Activated effector memory CD4-positive, alpha-beta T cell treated with anti-CD3 and anti-CD28 coated beads, Interleukin-2, amount 50 U/mL, for 16 hours (primary cell): ENCODE data around the gene GFPT2.
"Not testable (repeated sequence)": the region's sequence is repeated elsewhere in the genome, so short reads cannot be mapped to it uniquely, and the experiment has no call there.

Source experiments
- DNase-seq: peaks from one replicate; pipeline ENCODE4 v3.0.0-alpha.2; 2020

The GFPT2 gene

DNA sequence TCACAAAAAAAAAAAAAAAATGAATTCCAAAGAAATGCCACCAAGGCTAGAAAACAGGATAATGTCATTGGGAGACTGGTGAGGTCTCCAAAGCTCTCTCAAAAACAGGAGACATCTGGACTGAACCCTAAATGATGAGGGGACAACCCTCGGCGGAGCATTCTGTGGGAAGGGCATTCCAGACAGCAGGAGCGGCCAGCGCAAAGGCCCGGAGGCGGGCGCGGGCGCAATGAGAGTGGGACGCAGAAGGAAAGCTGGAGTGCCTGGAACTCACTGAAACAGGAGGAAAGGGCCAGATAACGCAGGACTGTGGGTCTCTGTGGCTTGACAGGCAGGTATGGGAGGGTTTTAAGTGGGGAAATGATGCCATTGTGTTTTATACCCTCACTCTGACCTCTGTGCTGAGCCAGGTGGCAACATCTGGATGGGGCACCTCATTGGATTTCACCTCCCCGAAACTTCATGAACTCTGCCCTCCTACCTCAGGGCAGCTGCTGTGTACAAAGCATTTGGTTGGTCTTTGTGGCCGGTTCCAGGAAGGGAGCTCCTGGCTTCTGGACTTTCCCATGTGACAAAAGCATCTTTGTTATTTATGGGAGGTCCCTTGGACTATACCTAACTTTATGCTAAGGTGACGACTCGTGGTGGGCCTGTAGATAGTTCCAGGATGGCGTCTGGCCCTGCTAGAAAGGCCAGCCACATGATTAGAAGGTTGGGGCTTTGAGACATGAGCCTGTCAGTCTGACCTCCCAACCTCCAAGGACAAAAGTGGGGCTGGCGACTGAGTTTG is 49.7 kb downstream of the GFPT2 start:
- DNase-seq, result no peak

GRCh38 chr5:180302256-180302655 is 50.9 kb downstream of the GFPT2 start:
- DNase-seq, result no peak

GRCh38 chr5:180301253-180301652 is 51.9 kb downstream of the GFPT2 start:
- DNase-seq, result no peak

DNA sequence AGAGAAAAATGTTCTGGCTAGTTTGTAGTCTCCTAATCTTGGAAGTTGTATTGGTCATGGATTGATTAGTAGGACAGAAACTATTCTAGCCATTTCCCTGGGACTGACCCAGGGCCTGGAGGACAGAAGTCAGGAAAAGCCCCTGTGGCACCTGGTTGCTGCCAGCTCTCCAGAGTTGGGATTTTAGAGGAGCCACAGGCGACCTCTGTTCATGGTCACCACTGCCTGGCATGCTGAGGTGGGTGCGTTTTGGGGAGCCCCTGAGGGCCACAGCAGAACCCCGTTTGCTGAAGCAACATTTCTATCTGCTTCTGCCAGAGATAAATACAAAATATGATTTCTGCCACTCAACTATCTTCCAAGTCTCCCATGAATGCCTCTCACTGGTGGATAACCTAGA is 53.6 kb downstream of the GFPT2 start:
- DNase-seq, result no peak

- not testable (repeated sequence) for DNase-seq
These were observed 54.1 kb downstream of the GFPT2 start for GRCh38 chr5:180299014-180299413.

DNA sequence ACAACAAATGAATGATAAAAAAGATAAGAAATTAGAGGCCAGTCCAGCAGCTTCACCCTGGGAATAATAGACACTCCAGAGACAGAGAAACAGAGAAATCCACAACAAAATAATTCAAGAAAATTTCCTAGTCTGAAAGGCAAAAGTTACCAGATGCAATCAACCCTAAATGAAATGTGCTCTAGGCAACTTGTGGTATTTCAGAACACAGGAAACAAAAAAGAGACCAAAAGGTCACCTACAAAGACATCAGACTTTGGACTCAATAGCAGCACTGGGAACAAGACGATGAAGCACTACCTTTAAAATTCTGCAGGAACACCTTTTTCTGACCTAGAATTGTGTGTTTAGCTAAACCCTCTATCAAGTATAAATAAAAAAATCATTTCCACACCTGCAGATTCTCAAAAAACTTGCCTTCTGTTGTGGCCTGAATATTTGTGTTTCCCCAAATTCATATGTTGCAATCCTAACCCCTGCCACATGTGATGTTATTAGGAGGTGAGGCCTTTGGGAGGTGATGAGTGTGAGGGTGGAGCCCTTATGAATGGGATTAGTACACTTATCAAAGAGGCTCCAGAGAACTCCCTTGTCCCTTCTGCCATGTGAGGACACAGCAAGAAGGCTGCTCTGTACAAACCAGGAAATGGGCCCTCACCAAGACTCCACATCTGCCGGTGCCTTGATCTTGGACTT is 55.4 kb downstream of the GFPT2 start:
- DNase-seq, result no peak

DNA sequence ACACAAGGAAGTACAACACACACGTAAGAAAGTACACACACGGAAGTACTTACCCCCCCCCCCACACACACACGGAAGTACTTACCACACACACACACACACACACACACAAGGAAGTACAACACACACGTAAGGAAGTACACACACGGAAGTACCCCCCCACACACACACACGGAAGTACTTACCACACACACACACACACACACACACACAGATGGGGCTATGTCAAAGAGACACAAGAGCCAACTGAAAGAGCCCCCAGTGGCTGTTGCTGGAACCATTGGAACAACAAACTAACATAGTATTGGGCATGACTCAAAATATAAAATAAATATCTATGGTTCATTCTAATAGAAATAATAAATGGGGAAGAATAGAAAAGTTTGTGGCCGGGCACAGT is 56.4 kb downstream of the GFPT2 start:
- no peak for DNase-seq

DNA sequence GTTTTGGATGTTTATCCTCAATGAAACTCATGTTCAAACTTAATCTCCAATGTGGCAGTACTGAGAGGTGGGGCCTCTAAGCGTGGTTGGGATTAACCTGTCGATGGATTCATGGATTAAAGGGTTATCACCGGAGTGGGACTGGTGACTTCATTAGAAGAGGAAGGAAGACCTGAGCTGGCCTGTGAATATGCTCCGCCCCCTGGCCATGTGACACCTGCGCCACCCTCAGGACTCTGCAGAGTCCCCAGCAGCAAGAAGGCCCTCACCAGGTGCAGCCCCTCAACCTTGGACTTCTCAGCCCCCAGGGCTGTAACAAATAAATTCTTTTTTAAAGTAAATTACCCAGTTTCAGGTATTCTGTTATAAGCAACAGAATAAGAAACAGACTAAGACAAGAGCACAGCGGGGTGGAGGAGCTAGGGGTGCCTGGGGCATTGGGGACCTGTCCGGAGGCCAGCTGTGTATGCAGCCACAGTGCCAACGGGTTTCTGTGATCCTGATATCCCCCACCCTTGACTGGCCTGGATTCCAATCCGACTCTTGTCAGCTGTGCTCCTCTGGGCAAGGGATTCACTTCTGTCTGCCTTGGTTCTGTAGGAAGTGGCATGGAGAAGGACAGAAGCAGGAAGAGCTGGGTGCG is 58.1 kb downstream of the GFPT2 start:
- DNase-seq, result no peak

GRCh38 chr5:180294411-180294810 is 58.7 kb downstream of the GFPT2 start:
- no peak for DNase-seq

GRCh38 chr5:180291943-180292831 is 60.9 kb downstream of the GFPT2 start, which contains the start of gene MAPK9:
Gene MAPK9 (minus strand): TSS chr5:180292083. CDS start chr5:180280561, 11,522 bp downstream.
- DNase-seq, result peak; percentile 94

DNA sequence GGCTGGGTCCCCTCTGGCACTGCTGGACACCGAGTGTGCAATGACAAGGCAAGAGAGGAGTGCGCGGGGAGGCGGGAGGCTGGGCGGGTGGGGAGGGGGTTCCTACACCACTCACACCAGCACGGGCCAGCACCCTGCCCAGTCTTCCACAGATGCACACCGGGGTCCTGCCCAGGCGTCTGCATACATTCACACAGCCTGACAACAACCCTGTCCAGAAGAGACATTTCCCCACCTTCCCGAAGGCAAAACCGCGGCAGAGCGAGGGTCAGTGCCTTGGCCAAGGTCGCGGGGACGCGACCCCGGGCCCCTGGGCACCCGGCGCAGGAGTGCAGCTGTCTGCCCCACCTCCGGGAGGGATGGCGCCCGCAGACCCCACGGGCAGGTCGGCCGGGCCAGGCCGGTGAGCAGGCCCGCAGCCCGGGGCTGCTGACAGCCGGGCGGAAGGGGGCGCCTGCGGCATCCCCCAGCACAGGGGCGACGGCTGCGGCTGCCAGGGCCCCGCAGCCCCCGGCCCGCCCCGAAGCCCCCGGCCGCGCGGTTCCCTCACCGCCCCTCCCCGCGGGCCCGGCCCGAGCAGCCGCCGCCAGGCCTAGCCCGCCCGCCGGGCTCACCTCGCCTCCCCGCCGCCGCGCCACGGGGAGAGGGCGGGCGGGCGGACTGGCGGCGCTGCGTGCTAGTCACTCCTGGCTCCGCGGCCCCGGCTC is 61.7 kb downstream of the GFPT2 start:
- DNase-seq, result no peak

- DNase-seq, result no peak
These were observed 62.4 kb downstream of the GFPT2 start for GRCh38 chr5:180290568-180291233.

- no peak for DNase-seq
These were observed 63.2 kb downstream of the GFPT2 start for GRCh38 chr5:180289966-180290365.

GRCh38 chr5:180289433-180289832 is 63.7 kb downstream of the GFPT2 start:
- no peak for DNase-seq

DNA sequence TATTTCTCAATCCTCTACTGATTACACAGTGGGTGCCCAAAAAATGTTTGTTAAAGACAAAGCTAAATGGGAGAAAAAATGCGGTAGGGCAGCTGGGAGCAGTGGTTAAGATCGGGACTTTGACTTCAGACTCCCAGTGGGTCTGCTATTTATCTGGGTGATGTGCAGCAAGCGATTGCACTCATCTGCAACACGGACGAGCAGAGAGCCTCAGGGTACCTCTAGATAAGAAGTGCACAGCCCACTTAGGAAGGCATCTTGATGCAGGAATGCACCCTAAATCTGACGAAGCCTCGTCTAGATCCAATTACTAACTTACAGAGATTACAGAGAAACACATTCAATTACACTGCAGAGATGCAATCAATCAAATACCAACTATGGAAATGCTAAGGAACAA is 65.3 kb downstream of the GFPT2 start:
- no peak for DNase-seq

DNA sequence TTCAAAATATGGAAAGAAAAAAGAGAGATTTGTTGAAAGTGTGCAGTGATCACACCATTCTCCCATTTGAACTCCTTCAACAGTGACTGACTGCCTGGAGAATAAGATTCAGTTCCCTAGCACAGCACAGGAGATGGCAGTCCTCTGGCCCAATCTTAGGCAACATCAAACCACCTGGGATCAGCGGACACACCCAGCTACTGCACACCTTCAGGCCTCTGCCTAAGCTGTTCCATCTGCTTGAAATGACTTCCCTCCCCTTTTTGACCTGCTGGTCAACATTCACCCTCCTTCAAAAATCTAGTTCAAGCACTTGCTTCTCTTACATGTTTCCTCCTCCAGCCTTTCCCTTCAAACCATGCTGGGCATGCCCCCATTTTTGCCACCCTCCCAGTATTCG is 65.7 kb downstream of the GFPT2 start:
- DNase-seq, result no peak

GRCh38 chr5:180284149-180284548 is 69.0 kb downstream of the GFPT2 start:
- no peak for DNase-seq

GRCh38 chr5:180283026-180283615 is 70.0 kb downstream of the GFPT2 start:
- DNase-seq, result no peak

DNA sequence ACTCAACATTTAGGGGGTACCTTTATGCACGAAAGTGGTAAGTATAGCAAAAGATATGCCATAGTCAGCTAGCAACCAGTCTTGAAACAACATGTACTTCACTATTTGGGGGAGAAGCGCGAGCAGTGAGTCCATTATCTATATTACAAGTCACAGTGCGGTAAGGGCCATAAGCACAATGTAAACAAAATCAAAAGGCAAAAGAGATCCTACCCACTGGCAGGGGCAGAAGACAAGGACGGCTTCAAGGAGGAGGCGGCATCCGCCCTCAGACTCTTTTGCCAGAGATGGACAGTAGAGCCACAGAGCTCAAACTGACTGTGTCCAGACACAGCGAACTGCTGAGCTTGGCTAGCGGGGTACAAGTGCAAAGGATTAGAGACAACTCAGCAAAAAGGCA is 70.9 kb downstream of the GFPT2 start:
- DNase-seq, result no peak

GRCh38 chr5:180281706-180282105 is 71.4 kb downstream of the GFPT2 start:
- DNase-seq, result no peak

GRCh38 chr5:180274695-180275094 is 78.4 kb downstream of the GFPT2 start:
- DNase-seq, result no peak
